Activated CD4-positive, CD25-positive, alpha-beta regulatory T cell treated with anti-CD3 and anti-CD28 coated beads, Interleukin-2, amount 50 U/mL, for 16 hours (primary cell): ENCODE data around the gene RERE.

Experiments used
- DNase-seq: peaks from one replicate; pipeline ENCODE4 v3.0.0-alpha.2; 2020; ENCODE audit warnings: low read depth, low spot score

RERE gene

DNA sequence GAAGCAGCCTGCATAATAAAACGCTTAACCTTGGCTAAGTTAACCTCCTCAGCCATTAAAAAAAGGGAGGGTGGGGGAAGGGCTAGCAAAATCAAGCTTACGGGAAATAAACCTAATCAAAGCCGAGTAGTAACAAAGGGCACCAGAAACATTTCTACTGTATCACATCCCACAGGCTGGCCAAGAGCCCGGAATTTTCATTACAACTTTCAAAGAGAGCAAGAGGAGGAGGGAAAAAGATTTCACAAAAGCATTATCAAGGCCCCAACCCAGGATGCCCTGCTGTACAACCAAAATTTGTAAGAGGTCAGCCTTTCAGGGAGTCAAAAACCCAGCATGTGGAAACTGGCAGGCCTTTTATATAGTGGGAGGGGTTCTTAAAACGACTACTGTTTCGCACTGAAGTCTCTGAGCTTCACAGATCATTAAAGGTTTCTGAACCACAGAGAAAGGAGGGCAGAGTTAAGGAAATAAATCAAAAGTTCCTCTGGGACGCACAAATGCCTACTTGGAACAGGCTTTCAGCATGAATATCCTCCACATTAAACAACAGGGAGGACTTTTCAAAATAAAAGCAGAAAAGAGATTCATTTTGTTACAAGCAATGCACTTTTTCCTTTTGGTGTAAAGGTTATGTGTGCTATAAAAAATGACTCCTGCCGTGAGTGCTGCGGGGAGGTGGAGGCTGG lies 409.1 kb downstream of the RERE start:
- DNase-seq, result no peak

DNA sequence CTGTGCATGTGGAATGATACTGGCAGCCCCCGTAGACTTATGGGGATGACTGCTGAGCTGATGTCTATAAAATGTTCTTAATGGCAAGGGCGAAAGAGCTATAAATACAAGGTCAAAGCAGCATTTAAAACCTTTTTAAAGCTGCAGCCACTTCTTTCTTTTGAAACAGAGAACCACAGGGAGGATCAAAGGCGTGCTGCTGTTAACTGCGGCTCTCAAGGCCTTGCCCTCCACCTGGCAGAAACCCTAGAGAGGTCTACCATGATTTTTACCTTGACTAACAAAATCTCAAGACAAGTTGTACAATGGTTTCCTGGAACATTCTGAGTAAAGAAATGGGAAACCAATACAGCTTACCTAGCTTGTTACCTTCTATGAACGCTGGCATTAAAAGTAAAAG lies 409.8 kb downstream of the RERE start:
- DNase-seq, result no peak

DNA sequence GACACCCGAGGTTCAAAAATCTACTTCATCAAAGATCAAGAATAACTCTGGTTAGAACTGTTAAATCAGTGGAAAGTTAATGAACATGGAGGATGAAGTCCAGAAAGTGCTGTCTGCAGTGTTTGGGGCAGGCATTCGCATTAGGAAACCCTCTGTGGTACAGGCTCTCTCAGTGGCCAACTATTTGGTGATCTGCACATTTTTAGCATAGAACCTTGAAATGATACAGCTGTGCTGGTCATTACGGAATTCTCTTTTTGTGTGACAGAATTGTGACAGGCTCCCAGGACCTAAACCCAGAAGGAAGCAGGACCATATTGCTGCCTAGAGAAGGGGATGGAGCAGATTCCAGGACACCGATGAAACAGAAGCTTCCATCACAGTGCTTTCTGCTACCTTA lies 410.5 kb downstream of the RERE start:
- DNase-seq, result no peak

DNA sequence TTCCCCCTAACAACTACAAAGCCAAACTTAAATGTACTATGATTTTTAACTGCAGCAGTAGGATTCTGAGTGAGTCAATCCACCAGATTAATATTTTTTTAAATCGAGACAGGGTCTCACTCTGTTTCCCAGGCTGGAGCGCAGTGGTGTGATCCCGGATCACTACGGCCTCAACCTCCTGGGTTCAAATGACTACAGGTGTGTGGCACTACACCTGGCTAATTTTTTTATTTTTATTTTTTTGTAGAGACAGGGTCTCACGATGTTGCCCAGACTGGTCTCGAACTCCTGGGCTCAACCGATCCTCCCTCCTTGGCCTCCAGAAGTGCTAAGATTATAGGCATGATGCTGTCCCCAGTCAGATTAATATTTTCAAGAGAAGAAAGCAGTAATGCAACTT lies 411.4 kb downstream of the RERE start:
- no peak for DNase-seq

DNA sequence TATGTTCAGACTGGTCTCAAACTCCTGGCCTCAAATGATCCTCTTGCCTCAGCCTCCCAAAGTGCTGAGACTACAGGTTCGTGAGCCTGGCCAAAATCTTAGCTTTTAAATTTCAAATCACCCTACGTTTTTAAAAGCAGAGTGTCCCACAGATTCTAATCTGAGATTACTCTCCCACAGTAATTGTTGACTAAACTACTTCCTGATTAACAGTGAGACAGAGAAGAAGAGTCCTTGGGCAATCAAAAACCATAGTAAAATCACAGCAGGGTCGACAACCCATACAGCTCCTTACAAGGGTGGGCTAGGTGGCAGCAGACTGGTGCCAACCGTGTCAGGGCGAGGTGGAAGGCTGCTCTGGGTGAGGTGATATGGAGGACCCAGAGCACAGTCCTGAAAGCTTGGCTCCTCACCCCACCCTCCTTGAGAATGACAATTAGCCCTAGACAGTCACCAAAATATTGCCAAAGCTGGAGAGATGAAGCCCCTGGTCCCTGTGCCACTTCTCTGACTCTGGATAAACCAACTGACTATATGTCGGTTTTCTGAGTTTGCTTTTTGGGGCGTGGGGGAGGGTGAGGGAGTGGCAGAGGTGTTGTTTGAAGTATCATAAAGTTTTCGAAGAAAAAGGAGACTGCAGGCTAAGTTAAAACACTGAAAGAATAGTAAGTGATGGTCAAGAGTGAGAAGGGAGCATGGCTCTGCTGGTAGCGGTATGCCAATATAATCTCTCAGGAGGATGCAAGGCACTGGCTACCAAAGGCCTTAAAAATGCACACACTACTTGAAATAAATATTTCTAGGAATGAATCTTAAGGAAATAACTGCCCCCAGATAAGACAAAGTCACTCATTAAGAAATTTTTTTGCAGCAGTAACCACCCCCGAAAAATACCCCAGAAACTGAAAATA lies 412.7 kb downstream of the RERE start:
- DNase-seq, result no peak

DNA sequence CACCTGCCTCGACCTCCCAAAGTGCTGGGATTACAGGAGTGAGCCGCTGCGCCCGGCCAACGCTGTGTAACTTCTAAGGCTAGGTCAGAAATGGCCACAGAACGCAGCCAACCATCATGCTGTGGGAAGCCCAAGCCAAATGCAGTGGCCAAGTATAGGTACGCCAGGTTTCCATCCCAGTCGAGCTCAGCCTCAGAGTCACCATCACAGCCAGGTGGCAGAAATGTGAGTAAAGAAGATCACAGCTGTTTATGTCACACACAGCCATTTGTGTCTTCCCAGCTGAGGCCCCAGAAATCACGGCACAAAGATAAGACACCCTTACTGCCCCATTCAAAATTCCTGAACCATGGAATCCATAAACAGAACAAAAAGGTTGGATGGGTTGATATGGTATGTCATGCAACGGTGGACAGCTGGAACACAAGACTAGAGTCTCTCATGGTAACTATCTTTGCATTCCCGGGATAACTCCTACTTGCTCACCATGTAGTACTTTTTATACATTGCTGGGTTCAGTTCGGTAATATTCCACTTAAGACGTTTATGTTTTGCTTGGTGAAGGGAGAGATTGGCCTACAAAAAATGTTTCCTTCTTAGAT lies 415.2 kb downstream of the RERE start:
- no peak for DNase-seq

DNA sequence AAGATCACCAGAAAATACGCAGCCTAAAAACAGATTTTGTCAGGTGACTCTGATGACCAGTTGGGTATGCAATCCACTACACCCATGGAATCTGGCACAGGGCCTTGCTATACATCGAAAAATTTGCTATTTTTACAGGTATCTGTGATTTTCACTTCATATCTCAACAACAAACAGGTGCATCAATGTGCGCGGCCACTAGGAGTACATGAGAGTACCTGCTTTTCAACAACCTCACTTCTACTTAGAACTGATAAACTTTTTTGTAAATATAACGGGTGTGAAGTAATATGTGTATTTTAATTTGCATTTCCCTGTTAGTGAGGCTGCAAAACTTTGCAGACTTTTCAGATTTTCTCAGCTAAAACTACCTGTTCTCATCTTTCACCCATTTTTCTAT lies 418.8 kb downstream of the RERE start:
- no peak for DNase-seq

DNA sequence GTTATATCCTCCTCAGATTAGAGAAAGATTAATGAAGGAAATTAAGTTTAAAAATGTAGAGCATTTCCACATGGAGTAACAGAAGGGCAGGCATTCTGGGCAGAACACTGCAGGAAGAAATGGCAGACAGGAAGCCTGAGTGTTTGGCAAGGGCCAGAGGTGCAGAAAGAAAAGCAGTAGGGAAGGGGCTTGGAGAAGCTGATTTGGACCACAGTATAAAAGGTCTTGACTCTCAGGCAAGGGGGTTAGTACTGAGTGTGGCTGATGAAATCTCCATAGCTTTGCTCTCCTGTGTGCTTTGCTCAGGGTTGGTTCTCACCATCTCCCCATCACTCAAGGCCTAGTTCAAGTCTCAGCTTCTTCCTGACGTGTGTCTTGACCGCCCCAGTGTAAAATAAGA lies 419.4 kb downstream of the RERE start:
- no peak for DNase-seq

DNA sequence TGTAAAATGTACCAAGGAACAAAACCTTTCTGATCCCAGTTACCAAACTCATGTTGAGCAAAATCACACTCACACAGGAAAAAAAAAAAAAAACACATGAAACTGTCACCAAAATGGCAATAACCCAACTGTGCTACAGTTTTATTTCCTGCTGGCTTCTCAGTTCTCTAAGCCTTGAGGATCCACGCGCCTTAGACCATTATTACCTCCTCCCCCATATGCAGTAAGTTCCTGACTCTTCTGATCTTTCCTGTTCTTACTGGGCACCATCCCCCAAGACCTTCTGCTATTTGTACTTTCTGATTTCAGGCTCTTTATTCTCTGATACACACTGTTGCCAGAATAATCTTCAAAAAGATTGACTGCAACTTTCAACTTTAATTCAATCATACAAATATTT lies 419.9 kb downstream of the RERE start:
- DNase-seq, result no peak

DNA sequence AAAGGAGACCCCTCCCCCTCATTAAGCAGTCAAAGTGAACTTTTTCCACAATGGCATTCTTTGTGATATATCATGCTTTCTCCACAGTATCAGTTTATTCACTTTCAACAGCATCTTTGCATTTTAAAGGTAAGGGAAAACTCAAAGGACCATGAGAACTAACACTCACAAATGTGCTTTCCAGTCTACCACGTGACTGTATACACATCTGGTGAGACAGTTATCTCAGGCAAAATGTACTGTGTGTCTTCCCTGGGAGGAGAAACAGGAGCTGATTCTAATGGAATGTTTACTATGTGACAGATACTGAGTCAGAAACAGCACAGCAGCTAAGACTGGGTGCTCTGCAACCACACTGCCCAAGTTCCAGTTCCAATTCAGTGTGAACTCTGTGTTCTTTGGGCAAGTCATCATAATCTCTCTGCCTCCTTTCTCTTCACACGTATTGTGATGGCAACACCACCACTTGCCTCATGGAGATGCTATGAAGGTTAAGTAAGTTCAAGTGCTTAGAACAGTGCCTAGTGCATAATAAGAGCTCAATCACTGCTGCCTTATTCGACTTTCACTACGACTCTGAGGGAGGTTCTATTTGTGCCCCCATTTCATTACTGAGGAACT lies 420.5 kb downstream of the RERE start:
- DNase-seq, result no peak

DNA sequence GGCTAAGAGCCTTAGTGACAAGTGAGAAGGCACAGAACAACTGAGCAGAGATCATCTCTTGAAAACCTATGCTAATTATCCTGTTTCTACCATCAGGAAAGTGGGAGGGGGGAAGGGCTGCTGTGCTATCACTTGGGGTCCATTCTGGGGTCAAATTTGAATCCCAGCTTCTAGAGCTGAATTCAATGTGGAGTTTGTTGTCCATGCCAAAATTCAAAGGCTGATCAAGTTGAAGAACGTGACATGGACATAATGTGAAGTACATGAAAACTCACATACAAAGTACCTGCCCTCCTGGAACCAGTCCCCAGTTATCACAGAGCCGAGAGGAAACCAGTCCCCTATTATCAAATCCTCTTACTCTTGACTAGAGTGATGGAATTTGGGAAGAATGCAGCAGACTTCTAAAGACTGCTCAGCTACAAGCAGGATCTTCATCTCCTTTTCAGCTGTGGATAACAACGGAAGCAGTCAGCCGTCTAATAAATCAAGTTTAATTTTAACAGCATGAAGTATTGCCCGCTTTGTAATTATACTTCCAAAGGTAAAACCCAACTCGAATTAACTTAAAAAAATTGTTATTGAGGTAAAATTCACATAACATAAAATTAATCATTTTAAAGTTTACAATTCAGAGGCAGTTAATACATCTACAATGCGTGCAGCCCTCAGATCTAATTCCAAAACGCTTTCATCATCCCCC lies 421.2 kb downstream of the RERE start:
- no peak for DNase-seq

DNA sequence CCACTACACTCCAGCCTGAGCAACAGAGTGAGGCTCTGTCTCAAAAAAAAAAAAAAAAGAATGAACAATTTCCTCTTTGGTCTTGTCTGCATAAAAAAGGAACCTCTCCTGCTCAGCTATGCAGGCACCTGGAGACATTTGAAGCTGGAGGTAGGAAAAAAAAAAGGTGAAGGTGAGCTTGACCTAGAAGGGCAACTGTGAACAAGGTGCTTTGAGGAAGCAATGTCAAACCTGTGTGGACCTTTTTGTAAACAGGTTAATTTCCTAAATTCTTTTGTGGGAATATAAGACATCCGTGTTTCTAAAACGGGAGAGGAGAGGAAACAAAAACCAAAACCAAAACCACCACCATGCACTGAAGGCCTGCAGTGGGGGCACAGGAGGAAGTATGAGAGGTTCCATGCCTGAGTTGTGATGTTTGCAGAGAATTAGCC lies 422.0 kb downstream of the RERE start:
- DNase-seq, result no peak

DNA sequence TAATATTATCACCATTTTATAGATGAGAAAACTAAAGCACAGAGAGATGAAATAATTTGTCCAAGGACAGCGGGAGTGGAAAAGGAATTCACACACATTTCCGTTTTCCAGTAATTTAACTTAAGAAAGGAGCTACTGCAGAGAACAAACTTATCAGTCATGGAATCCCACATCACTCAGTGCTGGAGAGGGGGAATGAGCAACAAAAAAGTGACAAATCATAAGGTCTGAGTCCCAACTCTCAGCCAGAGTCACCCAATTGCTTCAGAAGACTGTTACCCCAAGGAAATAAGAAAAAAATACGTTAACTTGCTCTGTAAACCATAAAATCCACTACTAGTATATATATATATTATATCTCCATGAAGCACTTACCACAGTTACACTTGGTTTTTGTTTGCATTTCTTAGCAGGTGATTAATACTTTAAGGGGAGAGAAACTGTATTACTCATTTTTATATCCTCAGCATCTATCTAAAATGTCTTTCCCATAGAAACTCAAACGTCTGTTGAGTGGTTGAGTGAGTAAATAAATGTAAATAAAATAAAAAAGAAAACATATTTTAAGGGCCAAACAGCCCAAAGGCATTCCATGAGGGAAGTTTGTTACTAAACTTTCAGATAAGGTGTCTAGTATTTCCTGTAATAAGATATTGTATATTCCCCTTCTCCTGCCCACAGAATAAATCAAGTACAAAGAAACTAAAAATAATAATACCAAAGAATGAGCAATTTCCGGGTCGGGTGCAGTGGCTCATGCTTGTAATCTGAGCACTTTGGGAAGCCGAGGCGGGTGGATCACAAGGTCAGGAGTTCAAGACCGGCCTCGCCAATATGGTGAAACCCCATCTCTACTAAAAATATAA lies 422.8 kb downstream of the RERE start:
- DNase-seq, result no peak

DNA sequence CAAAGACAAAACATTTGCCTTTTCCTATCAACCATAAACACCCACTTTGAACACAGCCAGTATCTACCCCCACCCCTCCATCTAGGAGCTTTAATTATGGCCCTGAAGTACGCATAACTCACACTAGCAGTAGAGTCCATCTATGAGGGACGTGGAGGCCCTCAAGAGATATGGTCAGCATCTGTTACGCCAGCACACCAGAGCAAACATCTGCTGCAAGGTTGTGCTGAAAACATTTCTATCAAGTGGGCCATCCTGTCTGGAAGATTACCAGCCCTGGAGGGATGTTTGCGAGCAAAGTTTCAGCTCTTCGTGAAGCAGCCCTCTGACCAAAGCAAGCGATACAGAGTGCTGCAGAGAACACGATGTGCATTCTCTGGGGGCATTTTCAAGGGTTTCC lies 424.9 kb downstream of the RERE start:
- DNase-seq, result no peak

DNA sequence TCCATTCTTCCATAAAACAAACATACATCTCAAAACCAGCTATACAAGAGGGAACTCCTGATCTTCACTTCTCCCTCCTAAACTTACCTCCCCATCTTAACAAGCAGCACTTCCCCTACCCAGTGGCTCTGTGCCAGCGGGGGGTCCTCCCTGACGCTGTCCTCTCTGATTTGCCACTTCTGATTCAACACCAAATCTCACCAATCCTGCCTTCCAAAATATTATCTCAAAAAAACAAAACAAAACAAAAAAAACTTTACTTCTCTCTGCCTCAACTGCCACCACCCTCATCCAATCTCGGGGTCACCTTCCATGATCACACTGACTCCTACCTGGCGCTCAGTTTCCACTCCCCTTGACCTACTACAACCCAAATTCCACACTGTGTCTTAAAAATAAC lies 426.7 kb downstream of the RERE start:
- DNase-seq, result no peak

DNA sequence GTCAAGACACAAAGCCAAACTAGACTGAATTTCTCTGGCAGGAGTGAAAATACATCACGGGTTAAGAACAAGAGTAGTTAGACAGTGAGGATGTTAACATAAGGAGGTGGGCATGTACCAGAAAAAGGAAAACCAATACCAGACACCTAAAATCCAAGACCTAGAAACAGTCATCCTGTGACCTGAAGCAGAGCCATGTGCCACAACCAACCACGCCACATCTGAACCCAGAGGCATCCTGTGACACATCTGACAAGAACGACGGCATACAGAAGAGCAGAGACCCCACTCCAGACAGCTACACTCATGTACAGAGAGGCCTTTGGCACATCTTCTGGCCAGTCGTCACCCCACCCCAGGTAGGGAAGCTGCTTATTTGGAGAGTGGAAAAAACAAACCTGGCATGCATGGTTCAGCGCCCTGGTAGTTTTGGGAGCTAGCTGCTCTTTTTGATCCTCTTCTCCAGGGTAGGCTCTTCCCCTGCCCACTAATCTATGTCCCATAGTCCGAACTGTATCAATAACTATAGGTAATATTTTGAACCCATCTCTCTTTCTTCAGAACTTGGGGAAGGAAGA lies 427.4 kb downstream of the RERE start:
- DNase-seq, result no peak

DNA sequence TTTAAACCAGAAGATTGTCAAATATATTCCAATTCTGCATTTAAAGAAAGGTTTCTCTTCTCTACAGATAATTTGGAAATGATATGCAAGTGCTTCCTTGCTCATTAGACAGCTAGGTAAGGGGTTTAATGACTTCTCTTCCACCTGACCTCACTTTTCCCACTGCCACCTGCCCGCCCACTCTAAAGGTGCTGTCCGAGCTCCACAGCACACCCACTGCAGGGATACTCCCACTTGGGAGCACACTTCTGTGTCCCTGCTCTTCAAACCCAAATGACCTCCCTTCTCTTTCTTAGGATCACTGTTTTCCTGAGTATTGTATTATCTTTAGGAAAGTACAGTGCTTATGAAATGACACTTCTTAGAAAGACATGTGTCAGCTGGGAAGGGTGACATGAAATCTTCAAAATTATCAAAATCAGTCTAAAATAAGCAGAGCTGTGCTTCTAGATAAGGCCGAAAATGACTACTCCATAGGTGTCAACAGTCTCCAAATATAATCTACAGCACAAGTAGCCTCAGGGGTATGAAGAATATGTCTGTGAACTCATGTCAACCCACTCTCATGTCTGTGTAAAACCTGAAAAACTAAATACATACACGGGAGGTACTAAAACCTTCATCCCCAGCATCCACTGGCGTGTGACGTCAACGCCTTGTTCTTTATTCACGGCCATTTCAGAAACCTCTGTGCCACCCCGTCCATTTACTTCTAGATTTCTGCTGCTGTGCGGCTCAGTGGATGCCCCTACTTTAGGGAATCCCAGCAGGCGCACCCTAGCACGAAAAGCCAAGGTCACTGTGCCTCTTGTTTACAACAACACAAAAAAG lies 428.5 kb downstream of the RERE start:
- no peak for DNase-seq

DNA sequence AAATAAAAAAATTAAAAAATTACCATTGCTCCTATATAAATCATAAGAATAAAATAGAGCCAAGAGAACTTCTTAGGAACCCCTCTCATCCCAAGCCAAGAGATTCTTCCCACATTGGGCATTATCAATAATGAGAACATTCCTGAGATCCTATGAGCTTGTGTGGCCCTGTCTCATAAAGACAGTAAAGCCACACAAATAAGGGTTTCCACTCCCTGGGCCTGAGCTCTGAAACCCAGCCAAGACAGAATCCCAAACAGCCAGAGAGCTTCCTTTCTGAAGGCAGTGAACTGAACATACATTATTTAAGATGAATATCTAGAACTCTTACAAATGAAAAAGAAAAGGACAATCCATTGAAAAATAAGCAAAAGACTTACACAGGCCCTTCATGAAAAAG lies 431.2 kb downstream of the RERE start:
- no peak for DNase-seq

DNA sequence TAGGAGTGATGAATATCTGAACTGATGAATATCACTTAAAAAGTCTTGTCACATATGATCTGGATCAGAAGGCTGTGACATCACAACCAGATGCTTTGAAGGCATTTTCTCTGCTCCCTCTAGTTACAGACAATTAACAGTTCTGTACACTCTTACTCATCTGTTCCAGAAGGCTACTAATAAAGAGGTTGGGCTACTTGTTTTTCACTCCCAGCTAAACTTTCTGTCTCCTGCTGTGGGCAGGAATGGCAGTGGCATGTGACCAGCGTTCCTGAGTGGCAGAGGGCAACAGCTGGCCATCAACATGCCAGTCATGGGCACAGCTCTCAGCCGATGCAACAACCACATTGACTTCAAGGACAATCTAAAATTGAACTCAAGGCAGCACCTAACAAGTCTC lies 432.9 kb downstream of the RERE start:
- no peak for DNase-seq
